H7 (cell line): ENCODE data around the gene GINS2. TPM values are rescaled to one million over a fixed set of nuclear protein-coding genes. Genes with fewer than 3 reads are reported as not detected.

Experiments used
- DNase-seq: peaks from one replicate; pipeline ENCODE4 v3.0.0; 2012
- H3K27me3 ChIP-seq: 2 replicates; pipeline ENCODE4 v1.6.0; 2011; ENCODE audit warnings: mild to moderate bottlenecking, low read length; ENCODE audit not compliant: control insufficient read depth, insufficient read depth
- H3K36me3 ChIP-seq: replicated peaks from 2 replicates; pipeline ENCODE4 v1.5.1; 2011; ENCODE audit warnings: low read length; ENCODE audit not compliant: control insufficient read depth, insufficient read depth
- H3K4me3 ChIP-seq: 2 replicates; pipeline ENCODE4 v1.5.1; 2011; ENCODE audit warnings: low read depth, mild to moderate bottlenecking, control low read depth, low read length, moderate library complexity; ENCODE audit not compliant: insufficient read depth
- total RNA-seq: library from RNA; depleted of rRNA; stranded (reverse); fragments of >200 nt; shearing (Covaris generic); gene quantifications from 2 replicates; pipeline ENCODE4 v1.2.3, GENCODE V29; 2014

Gene GINS2
- total RNA-seq, 1 experiment from 2014 or later: 25.6 TPM

GRCh38 chr16:85708338-85708737 lies 19.6 kb upstream of the GINS2 start:
- Histone ChIP-seq H3K36me3 (no peaks in the 10 kb centered on the region; the same call in 1 of the 2 replicates), H3K27me3 (no peaks in the 10 kb centered on the region), H3K4me3 (no peak overlapping the region)
- DNase-seq: no peak

GRCh38 chr16:85707528-85708095 lies 18.9 kb upstream of the GINS2 start:
- H3K4me3 ChIP-seq: no peak overlapping the region
- no peaks in the 10 kb centered on the region for H3K27me3 ChIP-seq
- DNase-seq: no peak
- H3K36me3 ChIP-seq: no peaks in the 10 kb centered on the region; the same call in 1 of the 2 replicates

GRCh38 chr16:85706449-85707034 lies 17.8 kb upstream of the GINS2 start:
- Histone ChIP-seq H3K36me3 (no peaks in the 10 kb centered on the region), H3K4me3 (no peak overlapping the region)
- DNase-seq: no peak

GRCh38 chr16:85704900-85705846 lies 16.4 kb upstream of the GINS2 start:
- H3K36me3 ChIP-seq: no peaks in the 10 kb centered on the region
- H3K27me3 ChIP-seq: no peaks in the 10 kb centered on the region
- DNase-seq: no peak
- no peak overlapping the region for H3K4me3 ChIP-seq

More at GRCh38 chr16:85706449-85707034, 17.8 kb upstream of the GINS2 start:
- no peaks in the 10 kb centered on the region for H3K27me3 ChIP-seq

GRCh38 chr16:85704011-85704410 lies 15.3 kb upstream of the GINS2 start:
- H3K4me3 ChIP-seq: no peak overlapping the region
- DNase-seq: no peak
- H3K36me3 ChIP-seq: no peaks in the 10 kb centered on the region
- no peaks in the 10 kb centered on the region for H3K27me3 ChIP-seq

GRCh38 chr16:85699628-85700027 lies 10.9 kb upstream of the GINS2 start:
- DNase-seq: no peak
- Histone ChIP-seq H3K36me3 (no peaks in the 10 kb centered on the region), H3K4me3 (no peak overlapping the region), H3K27me3 (no peaks in the 10 kb centered on the region)

- DNase-seq: peak; percentile 85
- Histone ChIP-seq H3K4me3 (no peak overlapping the region), H3K27me3 (no peaks in the 10 kb centered on the region), H3K36me3 (no peaks in the 10 kb centered on the region)
Measured at GRCh38 chr16:85698935-85699558, 10.3 kb upstream of the GINS2 start.

- H3K4me3 ChIP-seq: no peak overlapping the region
- DNase-seq: no peak
- no peaks in the 10 kb centered on the region for H3K36me3 ChIP-seq
- H3K27me3 ChIP-seq: no peaks in the 10 kb centered on the region
Measured at GRCh38 chr16:85698459-85698891, 9.7 kb upstream of the GINS2 start.

GRCh38 chr16:85697431-85697830 lies 8.7 kb upstream of the GINS2 start:
- DNase-seq: no peak
- no peaks in the 10 kb centered on the region for H3K36me3 ChIP-seq
- no peaks in the 10 kb centered on the region for H3K27me3 ChIP-seq
- H3K4me3 ChIP-seq: no peak overlapping the region

- H3K27me3 ChIP-seq: no peaks in the 10 kb centered on the region
- DNase-seq: no peak
- no peak overlapping the region for H3K4me3 ChIP-seq
- H3K36me3 ChIP-seq: no peaks in the 10 kb centered on the region
Measured at GRCh38 chr16:85696781-85697180, 8.0 kb upstream of the GINS2 start.

- DNase-seq: peak; percentile 63
- Histone ChIP-seq H3K4me3 (no peak overlapping the region), H3K27me3 (no peaks in the 10 kb centered on the region), H3K36me3 (no peaks in the 10 kb centered on the region)
Measured at GRCh38 chr16:85695196-85696128, 6.7 kb upstream of the GINS2 start.

GRCh38 chr16:85690469-85691064 lies 1.8 kb upstream of the GINS2 start:
- H3K4me3 ChIP-seq: no peak overlapping the region
- no peak for DNase-seq
- H3K36me3 ChIP-seq: peaks cover under 1% of the 10 kb centered on the region; the same call in 1 of the 2 replicates
- H3K27me3 ChIP-seq: no peaks in the 10 kb centered on the region; the same call in 1 of the 2 replicates

GRCh38 chr16:85689950-85690320 lies 1.2 kb upstream of the GINS2 start:
- Histone ChIP-seq H3K27me3 (no peaks in the 10 kb centered on the region; the same call in 1 of the 2 replicates), H3K36me3 (peaks cover 1% of the 10 kb centered on the region; the same call in 1 of the 2 replicates), H3K4me3 (no peak overlapping the region)
- DNase-seq: no peak
